SKM-1 (cell line): Measurements from ENCODE around the gene HMG20B.

Source experiments
- DNase-seq: peaks from one replicate; lab custom pipeline; 2025; ENCODE audit not compliant: unreplicated experiment; lab: John Stamatoyannopoulos, UW

Gene HMG20B

GRCh38 chr19:3618144-3618810 is 45.5 kb downstream of the HMG20B start:
- DNase-seq = no peak

- no peak for DNase-seq
These were observed 46.3 kb downstream of the HMG20B start for GRCh38 chr19:3618811-3619630.

GRCh38 chr19:3619631-3620012 is 46.9 kb downstream of the HMG20B start:
- DNase-seq = no peak

- no peak for DNase-seq
These were observed 47.5 kb downstream of the HMG20B start for GRCh38 chr19:3620145-3620816.

- DNase-seq = no peak
These were observed 48.2 kb downstream of the HMG20B start for GRCh38 chr19:3620817-3621547.

- no peak for DNase-seq
These were observed 48.9 kb downstream of the HMG20B start for GRCh38 chr19:3621689-3622088.

- no peak for DNase-seq
These were observed 49.5 kb downstream of the HMG20B start for GRCh38 chr19:3622224-3622623.

DNA sequence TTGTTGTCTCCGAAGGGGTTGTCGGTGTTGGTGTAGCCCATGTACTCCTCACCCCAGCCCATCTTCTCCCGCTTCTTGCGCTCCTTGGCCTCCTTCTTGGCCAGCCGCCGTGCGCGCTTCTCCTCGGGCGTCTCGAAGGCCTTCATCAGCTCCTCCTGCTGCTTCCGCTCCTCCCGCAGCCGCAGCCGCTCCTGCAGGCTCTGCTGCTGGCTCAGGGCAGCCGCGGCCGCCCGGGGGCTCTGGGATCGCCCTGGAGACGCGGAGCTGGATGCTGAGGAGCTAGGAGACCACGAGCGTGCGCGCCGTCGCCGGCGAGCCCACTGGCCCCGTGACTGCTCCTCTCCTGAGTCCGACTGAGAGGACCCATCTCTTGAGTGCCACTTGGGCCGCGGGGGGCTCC is 51.0 kb downstream of the HMG20B start:
- DNase-seq = no peak

GRCh38 chr19:3625996-3626472 is 53.3 kb downstream of the HMG20B start:
- DNase-seq = no peak

DNA sequence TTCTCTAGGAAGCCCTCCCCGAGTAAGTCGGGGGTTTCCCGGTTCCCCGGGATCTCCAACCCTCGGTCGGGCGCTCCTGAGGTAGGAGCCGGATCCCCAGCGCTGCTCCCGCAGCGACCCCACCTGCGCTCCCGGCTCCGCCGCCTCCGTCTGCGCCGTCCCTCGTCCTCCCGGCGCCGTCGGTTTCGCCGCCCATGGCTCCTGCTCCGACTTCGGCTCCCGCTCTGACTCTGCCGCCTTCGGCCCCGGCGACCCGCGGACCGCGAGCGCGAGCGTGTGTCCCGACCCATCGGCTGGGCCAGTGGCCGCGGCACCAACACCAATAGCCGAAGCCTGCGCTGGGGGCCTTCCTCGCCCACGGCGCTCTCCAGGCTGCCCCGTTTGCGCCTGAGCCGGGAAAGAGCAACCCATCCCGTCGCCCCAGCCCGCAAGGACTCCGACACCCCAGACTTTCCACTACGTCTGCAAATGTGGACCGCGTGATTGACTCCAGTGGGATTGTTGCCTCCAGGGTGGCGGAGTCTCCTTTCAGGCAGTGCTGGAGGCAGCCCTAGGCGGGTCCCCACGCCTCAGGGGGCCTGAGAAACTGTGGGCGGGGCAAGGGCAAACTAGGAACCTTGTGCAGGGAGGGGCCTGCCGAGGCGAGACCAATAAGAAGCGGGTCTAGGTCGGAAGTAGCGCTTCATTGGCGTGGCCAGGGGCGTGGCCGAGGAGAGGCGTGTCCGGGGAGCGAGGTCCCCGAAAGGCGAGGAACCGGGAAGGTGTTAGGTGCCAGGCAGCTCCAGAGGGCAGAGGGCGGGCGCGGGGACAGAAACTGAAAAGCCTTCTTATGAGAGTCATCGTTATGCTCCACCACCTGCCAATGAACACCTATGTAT is 54.0 kb downstream of the HMG20B start, which contains the start of gene CACTIN:
Gene CACTIN (minus strand): TSS at position 318 of the 878 bp plus-strand sequence. CDS start 28 bp downstream, at position 290.
- peak; percentile 95 for DNase-seq

DNA sequence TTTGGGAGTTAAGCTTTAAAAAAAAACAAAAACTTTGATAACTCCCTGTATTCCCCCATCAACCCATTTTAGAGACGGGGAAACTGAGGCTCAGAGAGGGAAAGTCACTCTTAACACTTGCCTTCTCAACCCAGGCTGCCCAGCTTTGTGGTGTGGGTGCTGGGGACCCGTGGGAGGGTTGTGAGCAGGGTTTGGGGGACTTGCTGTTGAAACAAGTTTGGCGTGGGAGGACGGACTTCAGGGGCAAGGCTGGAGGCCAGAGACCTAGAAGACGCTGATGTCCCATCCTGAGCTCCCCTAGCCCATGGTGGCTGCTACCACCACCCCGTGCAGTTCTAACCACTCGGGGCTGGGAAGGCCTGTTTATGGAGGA is 54.6 kb downstream of the HMG20B start:
- DNase-seq = no peak
